22Rv1 (cell line): ENCODE data around the gene KCNT1.

Source experiments
- H3K27ac ChIP-seq: fragments of 450-650 bp; 2 replicates; pipeline ENCODE4 v1.5.1; 2017
- ZFX ChIP-seq: fragments of 450-650 bp; IDR thresholded peaks from 2 replicates; pipeline ENCODE4 v1.6.1; 2017; ENCODE audit warnings: antibody characterized with exemption, borderline replicate concordance
- TF ChIP-seq, protein P1 (sequence below): fragments of 450-650 bp; IDR thresholded peaks from 2 replicates; pipeline ENCODE4 v1.5.1; 2017; ENCODE audit warnings: mild to moderate bottlenecking

The KCNT1 gene

DNA sequence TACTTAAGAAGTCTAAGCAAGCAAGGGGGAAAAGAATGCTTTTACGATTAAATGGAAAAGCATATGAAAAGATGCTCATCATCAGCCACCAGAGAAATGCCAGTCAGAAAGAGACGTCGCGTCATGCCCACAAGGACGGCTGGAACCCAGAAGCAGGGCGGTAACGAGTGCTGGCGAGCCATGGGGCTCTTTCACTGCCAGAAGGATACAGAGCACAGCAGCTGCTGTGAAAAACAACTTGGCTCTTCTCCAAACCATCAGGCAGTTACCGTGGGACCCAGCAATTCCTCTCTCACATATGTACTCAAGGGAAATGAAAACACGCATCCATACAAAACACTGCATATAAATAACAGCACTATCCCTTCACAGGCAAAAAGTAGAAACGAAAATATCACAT is 109.8 kb downstream of the KCNT1 start:
- no peak overlapping the region for H3K27ac ChIP-seq
- TF ChIP-seq, protein P1, sequence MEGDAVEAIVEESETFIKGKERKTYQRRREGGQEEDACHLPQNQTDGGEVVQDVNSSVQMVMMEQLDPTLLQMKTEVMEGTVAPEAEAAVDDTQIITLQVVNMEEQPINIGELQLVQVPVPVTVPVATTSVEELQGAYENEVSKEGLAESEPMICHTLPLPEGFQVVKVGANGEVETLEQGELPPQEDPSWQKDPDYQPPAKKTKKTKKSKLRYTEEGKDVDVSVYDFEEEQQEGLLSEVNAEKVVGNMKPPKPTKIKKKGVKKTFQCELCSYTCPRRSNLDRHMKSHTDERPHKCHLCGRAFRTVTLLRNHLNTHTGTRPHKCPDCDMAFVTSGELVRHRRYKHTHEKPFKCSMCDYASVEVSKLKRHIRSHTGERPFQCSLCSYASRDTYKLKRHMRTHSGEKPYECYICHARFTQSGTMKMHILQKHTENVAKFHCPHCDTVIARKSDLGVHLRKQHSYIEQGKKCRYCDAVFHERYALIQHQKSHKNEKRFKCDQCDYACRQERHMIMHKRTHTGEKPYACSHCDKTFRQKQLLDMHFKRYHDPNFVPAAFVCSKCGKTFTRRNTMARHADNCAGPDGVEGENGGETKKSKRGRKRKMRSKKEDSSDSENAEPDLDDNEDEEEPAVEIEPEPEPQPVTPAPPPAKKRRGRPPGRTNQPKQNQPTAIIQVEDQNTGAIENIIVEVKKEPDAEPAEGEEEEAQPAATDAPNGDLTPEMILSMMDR: no peak
- no peak for TF ChIP-seq ZFX

DNA sequence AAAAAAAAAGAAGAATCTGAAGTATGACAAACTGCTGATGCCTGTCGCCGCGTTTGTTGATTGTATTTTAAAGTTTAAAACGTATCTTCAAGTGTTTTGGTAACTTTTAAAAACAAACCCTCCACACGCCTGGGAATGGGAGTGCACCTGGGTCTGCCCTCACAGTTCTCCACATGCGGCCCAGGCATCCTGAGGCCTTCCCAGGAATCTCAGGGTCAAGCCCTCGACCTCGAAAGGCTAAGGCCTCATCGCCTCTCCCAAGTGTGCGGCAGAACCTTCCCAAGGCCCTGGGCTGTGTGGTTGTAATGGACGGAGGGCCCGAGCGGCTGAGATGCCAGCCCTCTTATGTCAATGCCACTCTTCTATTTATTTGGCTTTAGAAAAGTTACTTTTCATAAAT is 111.0 kb downstream of the KCNT1 start:
- TF ChIP-seq, protein P1: no peak
- no peak for TF ChIP-seq ZFX
- no peak overlapping the region for H3K27ac ChIP-seq

DNA sequence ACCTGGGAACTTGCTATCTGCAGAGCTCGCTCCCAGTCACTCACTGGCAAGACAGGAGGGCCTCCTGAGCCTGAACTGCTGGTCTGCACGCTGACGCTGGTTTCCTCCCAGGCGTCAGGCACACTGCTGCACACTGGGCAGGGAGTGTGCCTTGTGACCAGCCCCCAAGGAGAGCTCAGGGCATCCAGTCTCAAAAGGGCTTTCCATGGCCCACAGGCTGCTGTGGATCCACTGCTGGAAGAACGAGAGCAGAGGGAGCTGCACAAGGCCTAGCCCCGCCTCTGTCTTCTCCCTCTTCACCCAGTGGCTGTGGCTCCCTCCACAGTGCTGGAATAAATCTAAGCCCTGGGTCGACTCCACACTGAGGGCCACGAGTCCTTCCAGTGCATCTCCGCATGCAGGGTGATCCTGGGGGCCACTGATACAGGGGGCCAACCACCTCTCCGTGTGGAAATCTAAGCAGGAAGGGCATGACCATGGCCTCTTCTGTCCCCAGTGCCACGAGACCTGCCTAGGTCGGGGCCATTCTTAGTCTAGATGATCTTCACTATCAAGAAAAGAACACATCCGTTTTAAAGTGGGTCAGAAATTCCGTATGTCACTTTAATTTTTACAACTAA is 111.8 kb downstream of the KCNT1 start:
- TF ChIP-seq, protein P1: no peak
- TF ChIP-seq ZFX: no peak
- no peak overlapping the region for H3K27ac ChIP-seq

DNA sequence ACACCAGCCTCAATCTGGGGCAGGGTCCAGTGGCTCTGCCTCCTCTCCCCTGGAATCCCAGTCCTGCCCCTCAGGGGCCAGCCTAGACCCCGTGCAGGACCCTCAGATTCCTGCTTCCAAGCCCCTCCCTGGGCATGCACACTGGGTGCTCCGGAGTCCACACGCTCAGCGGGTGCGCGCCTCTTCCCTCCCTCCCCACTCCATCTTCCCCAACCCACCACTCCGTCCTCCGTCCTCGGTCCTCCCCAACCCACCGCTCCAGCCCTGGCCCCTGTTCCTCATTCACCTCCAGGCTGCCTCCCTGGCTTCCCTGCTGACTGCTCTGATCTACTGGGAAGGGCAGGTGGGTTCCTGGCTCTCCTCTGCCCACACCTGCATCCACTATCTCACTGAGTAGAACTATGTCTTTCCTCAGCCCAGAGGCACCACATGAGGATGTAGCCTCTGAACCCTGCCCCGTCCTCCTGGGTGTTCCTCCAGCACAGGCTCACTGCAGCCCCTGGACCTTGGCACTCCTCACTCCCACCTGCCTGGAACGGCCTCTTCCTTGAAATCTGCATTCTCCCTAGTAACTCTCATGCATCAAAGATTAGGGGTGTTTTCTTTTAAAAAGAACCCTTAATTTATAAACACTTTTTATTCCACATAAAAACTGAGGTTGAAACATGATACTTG is 112.6 kb downstream of the KCNT1 start:
- TF ChIP-seq, protein P1: no peak
- no peak for TF ChIP-seq ZFX
- no peak overlapping the region for H3K27ac ChIP-seq

DNA sequence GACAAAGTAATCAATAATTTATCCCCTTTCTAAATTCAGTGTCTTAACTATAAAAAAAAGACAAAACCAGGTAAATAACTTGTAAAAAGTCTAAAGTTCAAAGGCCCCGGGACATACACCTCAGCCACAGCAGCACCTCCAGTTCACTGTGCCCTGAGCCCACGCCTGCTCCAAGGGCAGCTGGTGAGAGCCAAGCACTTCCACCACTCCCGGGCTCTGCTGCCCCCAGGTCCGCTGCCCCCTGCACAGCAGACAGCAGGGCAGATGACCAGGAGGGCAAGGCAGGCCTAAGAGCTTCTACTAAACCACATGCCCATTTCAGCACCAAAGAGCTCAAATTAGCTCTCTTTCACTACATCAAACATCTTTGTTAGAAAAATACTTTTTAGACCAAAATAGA is 113.4 kb downstream of the KCNT1 start:
- TF ChIP-seq, protein P1: no peak
- no peak for TF ChIP-seq ZFX
- H3K27ac ChIP-seq: no peak overlapping the region

DNA sequence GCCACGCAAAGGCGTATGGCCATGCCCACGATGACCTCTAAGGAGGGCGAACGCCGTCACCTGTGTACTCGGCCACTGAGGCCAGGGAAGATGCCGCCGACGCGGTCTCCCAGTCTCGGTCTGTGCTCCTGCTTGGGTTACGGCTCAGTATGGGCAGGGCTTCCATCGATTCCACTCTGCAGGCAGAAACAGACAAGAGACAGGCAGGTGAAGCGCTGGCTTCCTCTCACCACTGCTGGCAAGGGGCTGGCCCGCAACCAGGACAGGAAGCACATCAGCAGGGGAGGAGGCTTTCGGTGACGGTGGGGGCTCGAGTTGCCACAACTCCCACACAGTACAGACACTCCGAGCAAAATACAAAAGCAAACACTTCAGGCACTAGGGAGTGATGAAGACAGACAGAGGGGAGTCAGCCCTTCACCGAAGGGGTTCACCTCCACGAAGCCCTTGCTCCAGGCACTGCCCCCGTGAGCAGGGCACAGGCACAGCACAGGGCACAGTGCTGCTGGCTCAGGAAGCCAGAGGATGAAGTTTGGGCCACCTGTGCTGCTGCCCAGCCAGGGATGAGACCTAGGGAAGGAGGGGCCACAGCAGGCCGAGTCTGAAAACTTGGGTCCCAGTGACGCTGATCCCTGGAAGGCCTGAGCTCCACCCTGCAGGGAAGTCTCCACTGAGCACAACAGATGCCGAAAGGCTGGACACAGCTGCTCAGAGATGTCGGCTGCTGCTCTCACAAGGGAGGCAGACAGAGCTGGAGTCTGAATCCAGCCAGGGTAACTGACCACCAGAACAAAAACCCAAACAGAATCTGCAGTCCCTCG is 114.1 kb downstream of the KCNT1 start:
- H3K27ac ChIP-seq: no peak overlapping the region
- TF ChIP-seq, protein P1: no peak
- TF ChIP-seq ZFX: no peak

DNA sequence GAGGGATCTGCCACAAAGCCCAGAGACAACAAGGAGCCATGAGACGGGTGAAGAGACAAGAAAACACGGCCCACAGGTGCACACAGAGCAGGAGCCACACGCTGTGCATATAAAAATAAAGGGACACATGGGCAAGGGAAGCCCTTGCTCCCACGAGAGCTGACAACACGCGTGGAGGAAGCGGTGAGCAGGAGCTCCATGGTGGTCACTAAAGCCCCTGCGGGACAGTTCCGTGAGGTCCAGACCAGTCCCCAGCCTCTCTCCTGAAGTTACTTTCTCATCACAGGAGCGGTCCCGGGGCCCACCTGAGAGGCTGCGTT is 114.6 kb downstream of the KCNT1 start:
- TF ChIP-seq, protein P1: no peak
- no peak for TF ChIP-seq ZFX
- H3K27ac ChIP-seq: no peak overlapping the region
